SIG-M5 treated with dmso at 0.1 percent for 504 hours (cell line): ENCODE measurements around the gene HIP1R.
"Not testable (repeated sequence)": the region's sequence is repeated elsewhere in the genome, so short reads cannot be mapped to it uniquely, and the experiment has no call there.

Experiments
- DNase-seq: peaks from one replicate; lab custom pipeline; 2025; ENCODE audit not compliant: unreplicated experiment; lab: John Stamatoyannopoulos, UW

Gene HIP1R

GRCh38 chr12:122893208-122894153 is 58.2 kb downstream of the HIP1R start:
- DNase-seq, result no peak

DNA sequence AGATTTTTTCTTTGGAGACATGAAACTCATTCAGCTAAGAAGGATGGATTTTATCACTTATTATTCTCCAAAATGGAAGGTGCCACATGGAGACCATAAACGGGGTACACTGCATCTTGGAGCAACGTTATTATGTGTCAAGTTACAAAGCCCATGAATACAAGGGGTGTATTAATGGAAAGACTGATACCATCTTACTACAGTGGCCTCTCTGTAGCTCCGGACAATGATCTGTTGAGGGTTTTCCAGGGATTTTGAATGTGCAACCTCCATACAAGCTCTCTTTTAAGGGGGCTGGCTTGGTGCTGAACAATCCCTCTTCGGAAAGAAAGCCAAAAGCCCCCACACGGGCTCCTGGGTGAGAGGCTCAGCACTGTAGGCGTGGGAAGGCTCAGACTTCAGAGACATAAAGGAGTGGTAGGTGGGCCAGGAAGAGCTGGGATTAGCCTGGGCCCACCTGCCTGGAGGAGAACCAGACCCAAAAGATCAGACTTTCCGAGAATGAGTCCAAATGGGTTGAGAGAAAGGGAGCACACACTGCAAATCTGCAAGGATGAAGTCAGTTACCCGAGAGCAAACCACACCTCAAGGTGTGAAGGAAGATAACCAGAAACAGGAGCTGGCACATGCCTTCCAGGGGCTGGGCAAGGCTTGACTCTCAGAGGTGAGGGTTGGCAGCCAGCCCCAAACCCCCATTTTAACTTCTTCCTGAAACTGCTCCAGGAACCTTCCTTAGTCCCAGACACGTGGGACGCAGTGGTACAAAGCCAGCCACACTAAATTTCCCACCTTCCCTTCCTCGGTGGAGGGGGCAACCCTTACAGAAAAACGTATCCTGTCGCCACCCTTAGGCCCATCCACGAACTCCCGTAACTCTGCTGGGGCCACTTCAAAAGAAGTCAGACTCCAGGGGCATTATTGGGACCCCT is 59.2 kb downstream of the HIP1R start:
- no peak for DNase-seq

DNA sequence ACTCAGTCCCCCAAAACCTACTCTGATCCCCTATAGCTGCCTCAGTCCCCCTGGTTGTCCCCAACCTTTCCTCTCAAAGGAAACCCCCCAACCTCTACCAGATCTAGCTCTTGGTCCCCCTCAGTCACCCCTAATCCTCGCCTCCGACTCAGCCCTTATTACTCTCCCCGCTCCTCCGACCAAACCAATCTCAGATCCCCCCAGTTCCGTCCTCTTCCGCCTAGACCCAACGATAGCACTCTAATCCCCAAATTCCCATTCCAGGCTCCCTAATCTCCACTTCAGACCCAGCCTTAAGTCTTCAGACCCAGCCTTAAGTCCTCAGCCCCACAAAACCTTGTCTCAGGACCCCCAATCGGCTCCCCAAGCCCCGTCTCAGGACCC is 60.1 kb downstream of the HIP1R start:
- no peak for DNase-seq

DNA sequence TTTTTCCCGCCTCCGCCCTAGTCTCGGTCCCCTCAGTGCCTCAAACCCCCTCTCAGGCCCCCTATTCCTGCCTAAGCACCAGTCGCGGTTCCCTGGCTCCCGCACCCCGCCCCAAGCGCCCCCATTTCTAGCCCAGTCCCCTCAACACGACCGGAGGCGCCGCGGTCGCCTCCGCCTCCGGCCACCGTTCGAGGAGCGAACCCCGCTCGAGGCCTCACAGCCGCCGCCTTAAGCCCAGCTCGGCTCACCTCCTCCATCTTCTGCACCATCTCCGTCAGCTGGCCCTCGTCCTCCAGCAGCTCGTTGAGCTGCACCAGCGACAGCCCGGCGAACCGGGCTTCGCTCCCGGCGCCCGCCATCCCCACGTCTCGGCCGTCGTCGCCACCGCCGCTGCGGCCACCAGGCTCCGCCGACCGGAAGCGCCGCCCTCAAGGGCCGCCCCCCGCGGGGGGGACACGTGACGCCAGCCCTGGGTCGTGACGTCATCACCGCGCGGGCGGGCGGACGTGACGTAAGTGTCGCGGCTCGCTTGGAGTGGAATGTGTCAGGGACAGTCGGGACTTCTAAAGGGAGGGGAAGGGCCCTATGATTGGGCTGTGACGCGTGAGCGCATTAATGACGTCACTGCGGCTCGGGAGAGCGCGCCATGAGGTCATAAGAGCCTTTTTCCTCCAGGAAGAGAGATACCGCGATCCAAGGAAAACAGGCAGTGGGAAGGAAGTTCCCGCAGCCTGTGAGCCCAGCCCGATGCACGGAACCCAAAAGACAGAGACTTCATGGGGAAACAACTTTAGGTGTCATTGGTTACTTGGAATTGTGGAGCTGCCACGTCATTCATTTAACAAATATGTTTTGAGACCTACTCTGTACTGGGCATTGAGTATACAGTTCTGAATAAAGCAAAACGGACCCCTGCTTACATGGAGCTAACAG is 60.7 kb downstream of the HIP1R start, which contains the start of gene VPS37B:
VPS37B (minus strand) TSS at position 421 of the 933 bp plus-strand sequence; CDS start at position 359, 62 bp downstream.
- DNase-seq, result peak; percentile 51

- DNase-seq, result no peak
These were observed 61.4 kb downstream of the HIP1R start for GRCh38 chr12:122896662-122897061.

DNA sequence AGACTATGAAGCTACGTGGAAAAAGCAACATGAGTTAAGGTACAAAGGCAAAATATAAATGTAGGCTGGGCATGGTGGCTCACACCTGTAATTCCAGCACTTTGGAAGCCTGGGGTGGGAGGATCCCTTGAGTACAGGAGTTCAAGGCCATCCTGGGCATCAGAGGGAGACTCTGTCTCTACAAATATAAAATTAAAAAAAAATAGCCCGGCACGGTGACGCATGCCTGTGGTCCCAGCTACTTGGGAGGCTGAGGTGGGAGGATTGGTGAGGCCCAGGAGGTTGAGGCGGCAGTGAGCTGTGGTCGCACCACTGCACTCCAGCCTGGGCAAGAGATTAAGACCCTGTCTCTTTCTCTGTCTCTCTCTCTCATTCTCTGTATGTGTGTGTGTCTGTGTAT is 64.6 kb downstream of the HIP1R start:
- no peak for DNase-seq

GRCh38 chr12:122902854-122903692 is 67.8 kb downstream of the HIP1R start:
- no peak for DNase-seq

DNA sequence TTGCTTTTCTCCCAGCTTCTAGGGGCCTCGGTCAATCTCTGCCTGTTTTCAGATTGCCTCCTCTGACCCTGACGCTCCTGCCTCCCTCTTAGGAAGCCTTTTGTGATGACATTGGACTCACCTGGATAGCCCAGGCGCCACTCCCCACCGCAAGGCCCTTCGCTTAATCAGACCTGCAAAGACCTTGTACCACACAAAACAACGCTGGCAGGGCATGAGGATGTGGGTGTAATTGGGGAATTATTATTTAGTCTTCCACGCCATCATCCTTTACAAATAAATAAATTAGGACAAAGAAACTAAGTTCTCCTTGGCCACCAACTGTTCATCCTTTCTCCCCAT is 68.4 kb downstream of the HIP1R start:
- DNase-seq, result no peak

GRCh38 chr12:122905258-122905657 is 70.0 kb downstream of the HIP1R start:
- DNase-seq, result not testable (repeated sequence)

- DNase-seq, result no peak
These were observed 73.7 kb downstream of the HIP1R start for GRCh38 chr12:122908915-122909314.

GRCh38 chr12:122909442-122910288 is 74.4 kb downstream of the HIP1R start:
- no peak for DNase-seq
